ENCODE data around the gene CELSR3.

DNA sequence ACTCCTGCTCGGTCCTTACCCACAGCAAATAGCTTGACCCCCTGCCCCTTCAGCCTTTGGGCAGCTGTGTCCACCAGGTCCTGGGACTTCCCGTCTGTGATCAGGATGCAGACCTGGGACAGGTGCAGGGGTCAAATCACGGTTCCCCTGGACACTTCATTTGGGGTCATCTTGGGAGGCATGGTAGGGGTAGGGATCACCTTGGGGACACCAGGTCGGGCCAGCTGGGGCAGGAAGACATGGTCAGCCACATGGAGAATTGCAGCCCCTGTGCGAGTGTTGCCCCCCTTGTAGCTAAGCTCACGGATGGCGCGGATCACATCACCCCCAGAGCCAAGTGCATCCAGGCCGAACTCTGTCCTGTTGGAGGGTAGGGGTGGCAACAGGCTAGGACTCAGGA, 69.3 kb downstream of the CELSR3 start:
- TF ChIP-seq TAF1 (IDR thresholded peaks at IDR 0.05; ENCODE audit: borderline replicate concordance, low read depth, low read length): no peak
- TF ChIP-seq POLR2AphosphoS5 (IDR thresholded peaks at IDR 0.05; ENCODE audit: low read depth, low read length): no peak
- TF ChIP-seq POLR2A (IDR thresholded peaks at IDR 0.05; ENCODE audit: low read depth, low read length): no peak

Measured in GM12892 (cell line).